HL-60 (cell line): ENCODE measurements around the gene TNS2.

Source experiments
- DNase-seq, 2 experiments: peaks; one replicate each; pipeline ENCODE4 v3.0.0-alpha.2; 2010 to 2020; ENCODE audit warnings: low read depth in 1 of 2, low spot score in 1 of 2
- H3K27ac ChIP-seq: fragments of 250-450 bp; sonication (Bioruptor Pico); replicated peaks from 2 replicates; pipeline ENCODE4 v1.5.1; 2020; ENCODE audit warnings: mild to moderate bottlenecking, moderate library complexity
- H3K27me3 ChIP-seq: fragments of 250-450 bp; sonication (Bioruptor Pico); 2 replicates; pipeline ENCODE4 v1.5.1; 2021; ENCODE audit warnings: mild to moderate bottlenecking, moderate library complexity; ENCODE audit not compliant: insufficient read depth, poor library complexity, severe bottlenecking
- H3K4me3 ChIP-seq: replicated peaks from 2 replicates; pipeline ENCODE4 v1.5.1; 2011; ENCODE audit warnings: mild to moderate bottlenecking, control low read depth, low read length; ENCODE audit not compliant: insufficient read depth
- CTCF ChIP-seq: IDR thresholded peaks from one replicate; pipeline ENCODE4 v1.5.1; 2011; ENCODE audit warnings: low read length, control low read depth, inconsistent platforms; ENCODE audit not compliant: insufficient read depth
- GABPA ChIP-seq: IDR thresholded peaks from 2 replicates; pipeline ENCODE4 v1.6.1; 2012; ENCODE audit warnings: low read depth
- POLR2AphosphoS5 ChIP-seq: IDR thresholded peaks from 2 replicates; pipeline ENCODE4 v1.6.1; 2012; ENCODE audit warnings: low read depth
- SPI1 ChIP-seq: IDR thresholded peaks from 2 replicates; pipeline ENCODE4 v1.6.1; 2012; ENCODE audit warnings: low read depth, mild to moderate bottlenecking, borderline replicate concordance
- TF ChIP-seq, protein P1 (sequence below): IDR thresholded peaks from 2 replicates; pipeline ENCODE4 v1.6.1; 2012; ENCODE audit warnings: low read depth; ENCODE audit not compliant: insufficient replicate concordance

TNS2 gene

GRCh38 chr12:53096089-53096741 is 46.4 kb downstream of the TNS2 start:
- Histone ChIP-seq H3K27me3 (no peaks in the 10 kb centered on the region), H3K4me3 (no peak overlapping the region), H3K27ac (no peak overlapping the region)
- DNase-seq, result no peak
- TF ChIP-seq CTCF, result no peak
- no peak for TF ChIP-seq SPI1
- TF ChIP-seq, protein P1, sequence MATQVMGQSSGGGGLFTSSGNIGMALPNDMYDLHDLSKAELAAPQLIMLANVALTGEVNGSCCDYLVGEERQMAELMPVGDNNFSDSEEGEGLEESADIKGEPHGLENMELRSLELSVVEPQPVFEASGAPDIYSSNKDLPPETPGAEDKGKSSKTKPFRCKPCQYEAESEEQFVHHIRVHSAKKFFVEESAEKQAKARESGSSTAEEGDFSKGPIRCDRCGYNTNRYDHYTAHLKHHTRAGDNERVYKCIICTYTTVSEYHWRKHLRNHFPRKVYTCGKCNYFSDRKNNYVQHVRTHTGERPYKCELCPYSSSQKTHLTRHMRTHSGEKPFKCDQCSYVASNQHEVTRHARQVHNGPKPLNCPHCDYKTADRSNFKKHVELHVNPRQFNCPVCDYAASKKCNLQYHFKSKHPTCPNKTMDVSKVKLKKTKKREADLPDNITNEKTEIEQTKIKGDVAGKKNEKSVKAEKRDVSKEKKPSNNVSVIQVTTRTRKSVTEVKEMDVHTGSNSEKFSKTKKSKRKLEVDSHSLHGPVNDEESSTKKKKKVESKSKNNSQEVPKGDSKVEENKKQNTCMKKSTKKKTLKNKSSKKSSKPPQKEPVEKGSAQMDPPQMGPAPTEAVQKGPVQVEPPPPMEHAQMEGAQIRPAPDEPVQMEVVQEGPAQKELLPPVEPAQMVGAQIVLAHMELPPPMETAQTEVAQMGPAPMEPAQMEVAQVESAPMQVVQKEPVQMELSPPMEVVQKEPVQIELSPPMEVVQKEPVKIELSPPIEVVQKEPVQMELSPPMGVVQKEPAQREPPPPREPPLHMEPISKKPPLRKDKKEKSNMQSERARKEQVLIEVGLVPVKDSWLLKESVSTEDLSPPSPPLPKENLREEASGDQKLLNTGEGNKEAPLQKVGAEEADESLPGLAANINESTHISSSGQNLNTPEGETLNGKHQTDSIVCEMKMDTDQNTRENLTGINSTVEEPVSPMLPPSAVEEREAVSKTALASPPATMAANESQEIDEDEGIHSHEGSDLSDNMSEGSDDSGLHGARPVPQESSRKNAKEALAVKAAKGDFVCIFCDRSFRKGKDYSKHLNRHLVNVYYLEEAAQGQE, result no peak
- no peak for TF ChIP-seq POLR2AphosphoS5
- TF ChIP-seq GABPA, result no peak

GRCh38 chr12:53096759-53097158 is 46.9 kb downstream of the TNS2 start:
- TF ChIP-seq SPI1 (no peak), CTCF (no peak), GABPA (no peak), POLR2AphosphoS5 (no peak)
- TF ChIP-seq, protein P1, result no peak
- DNase-seq, result no peak
- Histone ChIP-seq H3K27ac (no peak overlapping the region), H3K4me3 (no peak overlapping the region), H3K27me3 (no peaks in the 10 kb centered on the region)

DNA sequence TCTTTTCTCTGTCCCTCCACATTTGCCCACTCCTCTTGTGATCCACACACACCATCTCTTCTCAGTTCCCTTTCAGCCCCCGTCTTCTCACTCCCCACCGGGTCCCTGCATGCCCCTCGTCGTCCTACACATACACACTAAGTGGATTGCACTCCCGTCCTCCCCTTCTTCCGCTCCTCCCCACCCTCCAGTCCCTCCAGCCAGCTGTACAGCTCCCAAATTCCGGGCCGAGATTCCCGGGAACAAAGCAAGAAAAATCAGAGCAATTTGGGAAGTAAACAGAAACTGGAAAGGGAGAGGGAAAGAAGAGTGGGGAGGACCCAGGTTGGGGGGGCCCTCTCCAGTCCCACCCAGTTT is 47.3 kb downstream of the TNS2 start:
- DNase-seq, result no peak
- H3K27ac ChIP-seq, result no peak overlapping the region
- no peaks in the 10 kb centered on the region for H3K27me3 ChIP-seq
- peak overlapping the region; percentile 51 for H3K4me3 ChIP-seq
- TF ChIP-seq POLR2AphosphoS5, result no peak
- no peak for TF ChIP-seq SPI1
- TF ChIP-seq, protein P1, result no peak
- TF ChIP-seq CTCF, result no peak
- TF ChIP-seq GABPA, result no peak
